NCI-H748 treated with DMSO at 0.1 percent for 48 hours (cell line): ENCODE data around the gene SPRR5.

Experiments used
- DNase-seq: peaks from one replicate; lab custom pipeline; 2025; lab: John Stamatoyannopoulos, UW

SPRR5 gene

DNA sequence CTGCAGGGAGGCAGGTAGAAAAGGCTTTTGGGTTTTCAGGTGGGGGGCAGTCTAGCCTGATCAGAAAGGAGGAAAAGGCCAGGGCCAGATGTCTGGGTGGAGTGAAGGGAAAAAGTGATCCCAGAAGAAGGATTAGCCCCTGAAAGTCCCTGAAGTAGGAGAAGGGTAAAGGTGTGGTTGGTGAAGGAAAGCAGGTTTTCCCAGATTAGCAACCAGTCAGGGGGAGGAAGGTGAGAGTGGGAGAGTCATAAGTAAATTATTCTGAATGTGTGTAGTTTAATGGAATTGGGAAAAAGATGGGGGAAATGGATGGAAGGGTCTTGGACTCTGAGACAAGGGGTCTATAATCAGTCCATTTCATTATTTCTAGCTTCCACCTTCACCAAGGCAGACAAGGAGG, 36.2 kb downstream of the SPRR5 start:
- no peak for DNase-seq

DNA sequence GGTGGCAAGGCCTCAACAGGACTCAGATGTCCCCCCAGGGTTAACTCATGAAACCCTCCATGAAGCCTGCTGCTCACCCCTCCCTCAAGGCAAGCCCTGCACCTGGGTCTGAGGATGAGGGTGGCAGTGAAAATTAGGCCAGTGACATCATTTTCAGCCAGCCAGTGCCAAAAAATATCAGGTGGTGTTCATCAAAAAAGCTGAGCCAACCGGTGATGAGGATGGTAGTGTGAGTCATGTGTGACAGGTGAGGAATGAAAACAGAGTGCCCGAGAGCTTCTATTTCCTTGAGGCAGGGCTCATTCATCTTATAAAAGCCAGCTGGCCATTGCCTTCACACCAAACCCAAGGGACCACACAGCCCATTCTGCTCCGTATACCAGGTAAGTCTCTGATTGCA, 36.7 kb downstream of the SPRR5 start, which contains the start of gene SPRR1A:
SPRR1A (plus strand) TSS at position 339 of the 400 bp plus-strand sequence. CDS start 1,150 bp downstream, outside the sequence.
- DNase-seq: no peak

DNA sequence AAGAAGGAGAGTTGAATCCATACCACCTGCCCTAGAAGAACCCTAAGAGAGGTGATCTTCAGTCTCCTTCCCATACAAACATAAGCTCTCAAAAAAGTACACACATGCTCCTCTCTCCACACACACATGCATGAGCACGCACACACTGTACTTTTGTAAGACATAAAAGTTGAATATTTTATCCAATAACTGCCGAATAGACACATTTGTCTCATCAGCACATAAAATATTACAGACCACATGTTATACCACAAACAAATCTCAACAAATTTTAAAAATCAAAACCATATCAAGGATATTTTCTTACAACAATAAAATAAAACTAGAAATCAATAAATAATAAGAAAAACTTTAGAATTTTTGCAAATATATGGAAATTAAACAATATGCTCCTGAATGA, 39.6 kb downstream of the SPRR5 start:
- no peak for DNase-seq

DNA sequence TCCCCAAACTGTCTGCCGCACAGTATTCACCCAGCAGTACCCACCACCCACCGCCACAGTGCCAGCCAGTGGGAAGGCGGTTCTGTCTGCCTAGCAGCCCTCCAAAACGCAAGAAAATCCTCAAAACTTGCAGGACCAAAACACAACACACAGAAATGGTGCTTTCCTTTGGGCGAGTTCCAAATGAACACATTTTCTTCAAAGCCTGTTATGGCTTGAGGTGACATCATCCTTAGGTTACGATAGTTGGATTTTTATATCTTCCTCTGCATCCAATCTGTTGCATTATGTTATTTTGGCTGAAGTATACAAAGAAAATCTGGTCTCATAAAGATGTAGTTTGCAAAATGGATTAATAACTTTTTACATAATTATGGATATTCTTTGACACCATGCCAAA, 46.2 kb downstream of the SPRR5 start:
- no peak for DNase-seq

DNA sequence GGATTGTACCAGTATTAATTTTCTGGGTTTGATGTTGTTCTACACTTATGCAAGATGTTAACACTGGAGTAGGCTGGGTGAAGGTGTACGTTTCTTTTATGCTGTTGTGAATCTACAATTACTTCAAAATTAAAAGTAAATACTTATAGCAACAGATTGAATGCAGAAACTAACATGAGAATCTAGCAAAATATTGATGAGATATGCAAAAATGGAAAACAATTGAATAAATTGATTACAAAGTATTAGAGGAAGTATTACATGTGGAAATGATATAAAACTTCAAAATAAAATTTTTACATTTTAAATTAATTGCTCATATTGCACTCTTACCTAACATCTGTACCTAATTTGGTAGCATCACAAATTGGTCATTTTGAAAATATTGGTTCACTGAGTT, 48.8 kb downstream of the SPRR5 start:
- DNase-seq: no peak

DNA sequence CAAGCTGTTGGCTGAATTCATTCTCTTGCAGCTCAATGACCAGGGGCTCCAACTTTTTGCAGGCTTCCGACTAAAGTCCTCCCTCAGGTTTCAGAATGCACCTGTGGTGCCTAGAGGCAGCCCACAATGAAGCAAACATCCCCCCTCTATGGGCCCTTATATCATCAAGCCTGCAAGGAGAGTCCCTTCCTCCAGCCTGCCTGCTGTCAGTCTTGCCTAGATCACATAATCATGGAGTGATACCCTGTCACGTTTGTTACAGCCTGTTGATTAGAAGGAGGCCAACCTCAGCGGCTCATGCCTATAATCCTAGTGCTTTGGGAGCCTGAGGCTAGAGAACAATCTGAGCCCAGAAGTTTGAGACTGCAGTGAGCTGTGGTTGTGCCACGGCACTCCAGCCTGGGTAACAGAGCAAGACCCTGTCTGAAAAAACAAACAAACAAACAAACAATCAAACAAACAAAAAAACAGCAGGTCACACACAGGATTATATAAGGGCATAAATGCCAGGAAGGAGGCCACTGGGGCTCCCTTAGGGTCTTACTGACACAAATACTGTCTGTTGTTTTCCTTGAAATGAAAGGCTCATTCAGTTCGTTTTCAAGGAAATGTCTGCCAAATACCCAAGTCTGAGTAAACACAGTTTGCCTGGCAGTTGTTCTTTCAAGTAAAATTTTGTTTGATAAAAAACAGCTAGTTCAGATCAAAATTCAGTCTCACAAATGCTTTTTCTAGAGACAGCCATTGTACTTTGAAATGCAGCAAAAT, 49.8 kb downstream of the SPRR5 start:
- no peak for DNase-seq

DNA sequence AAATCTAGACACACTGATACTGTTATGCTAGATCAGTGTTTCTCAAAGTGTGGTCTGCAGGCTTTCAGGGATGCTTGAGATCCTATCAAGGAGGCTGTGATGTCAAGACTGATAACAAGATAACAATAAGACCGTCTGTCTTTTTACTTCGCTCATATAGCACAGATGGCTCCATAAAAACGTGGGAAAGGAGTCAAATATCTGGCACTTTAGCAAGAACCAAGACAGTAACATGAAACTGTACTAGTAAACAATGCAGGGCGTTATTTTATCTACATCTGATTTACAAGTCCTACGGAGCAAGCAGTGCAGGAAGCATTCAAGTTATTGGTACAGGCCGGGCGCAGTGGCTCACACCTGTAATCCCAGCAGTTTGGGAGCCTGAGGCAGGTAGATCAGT, 50.9 kb downstream of the SPRR5 start:
- no peak for DNase-seq

DNA sequence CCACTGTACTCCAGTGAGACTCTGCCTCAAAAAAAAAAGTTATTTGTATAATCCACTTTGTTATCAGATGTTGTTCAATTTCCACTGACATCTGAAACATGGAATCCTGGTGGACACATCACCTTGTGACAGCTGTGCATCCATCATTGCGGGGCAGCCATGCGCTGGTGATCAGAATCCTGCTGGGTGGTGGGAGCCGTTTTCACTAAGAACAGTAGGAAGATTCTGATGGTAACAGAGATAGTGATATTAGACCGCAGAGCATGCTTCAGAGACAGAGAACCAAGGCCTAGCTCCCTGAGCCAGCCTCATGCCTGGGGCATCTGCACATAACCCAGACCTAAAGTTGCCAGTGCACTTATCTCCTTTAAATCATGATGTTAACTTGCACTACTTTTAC, 51.5 kb downstream of the SPRR5 start:
- DNase-seq: no peak
